ENCODE results near the gene ABCC5.

The ABCC5 gene

GRCh38 chr3:183871541-183871940 is 146.1 kb downstream of the ABCC5 start:
- H3F3A ChIP-seq (ENCODE audit: low read depth), result no peaks in the 10 kb centered on the region
- H4K20me1 ChIP-seq (ENCODE audit: insufficient read depth, low read length, poor library complexity, severe bottlenecking), result peaks cover 13% of the 10 kb centered on the region
- H3K9ac ChIP-seq (ENCODE audit: low read depth, low read length, poor library complexity, severe bottlenecking), result no peak overlapping the region
- H3K4me2 ChIP-seq (ENCODE audit: low read depth, low read length, poor library complexity, severe bottlenecking), result no peak overlapping the region
- H3K36me3 ChIP-seq (ENCODE audit: insufficient read depth, low read length), result peaks cover 7% of the 10 kb centered on the region; the same call in 1 of the 2 replicates
- peaks cover 3% of the 10 kb centered on the region for H3K4me1 ChIP-seq (ENCODE audit: insufficient read depth, low read length, poor library complexity, severe bottlenecking)
- no peaks in the 10 kb centered on the region for H3K9me3 ChIP-seq (ENCODE audit: insufficient read depth, low read depth, low read length)
- no peak overlapping the region for H3K4me3 ChIP-seq (ENCODE audit: low read length, poor library complexity, severe bottlenecking)
- H3K9me2 ChIP-seq (replicated peaks; ENCODE audit: low read depth, low read length), result no peaks in the 10 kb centered on the region
- H2AFZ ChIP-seq (ENCODE audit: low read length), result no peak overlapping the region
- H3K27me3 ChIP-seq (ENCODE audit: insufficient read depth, low read length, poor library complexity, severe bottlenecking), result no peaks in the 10 kb centered on the region
- TF ChIP-seq CTCF (conservative IDR thresholded peaks at IDR 0.05; ENCODE audit: low read length) (no peak), EZH2phosphoT487 (IDR thresholded peaks at IDR 0.05; ENCODE audit: borderline replicate concordance) (no peak)
- peaks cover 53% of the 10 kb centered on the region for H3K79me2 ChIP-seq (ENCODE audit: insufficient read depth, low read length)

- Histone ChIP-seq H3K79me2 (ENCODE audit: insufficient read depth, low read length) (peaks cover 46% of the 10 kb centered on the region), H3K9me3 (ENCODE audit: insufficient read depth, low read depth, low read length) (no peaks in the 10 kb centered on the region), H3K4me1 (ENCODE audit: insufficient read depth, low read length, poor library complexity, severe bottlenecking) (peaks cover 3% of the 10 kb centered on the region), H3K4me3 (ENCODE audit: low read length, poor library complexity, severe bottlenecking) (no peak overlapping the region), H3K9me2 (replicated peaks; ENCODE audit: low read depth, low read length) (no peaks in the 10 kb centered on the region), H3F3A (ENCODE audit: low read depth) (no peaks in the 10 kb centered on the region), H3K4me2 (ENCODE audit: low read depth, low read length, poor library complexity, severe bottlenecking) (no peak overlapping the region), H3K9ac (ENCODE audit: low read depth, low read length, poor library complexity, severe bottlenecking) (no peak overlapping the region), H3K27me3 (ENCODE audit: insufficient read depth, low read length, poor library complexity, severe bottlenecking) (no peaks in the 10 kb centered on the region), H3K36me3 (ENCODE audit: insufficient read depth, low read length) (peaks cover 16% of the 10 kb centered on the region; the same call in 1 of the 2 replicates), H4K20me1 (ENCODE audit: insufficient read depth, low read length, poor library complexity, severe bottlenecking) (peaks cover 13% of the 10 kb centered on the region), H2AFZ (ENCODE audit: low read length) (no peak overlapping the region)
- no peak for TF ChIP-seq EZH2phosphoT487 (IDR thresholded peaks at IDR 0.05; ENCODE audit: borderline replicate concordance)
- no peak for TF ChIP-seq CTCF (conservative IDR thresholded peaks at IDR 0.05; ENCODE audit: low read length)
Observed at GRCh38 chr3:183870563-183870962, 147.1 kb downstream of the ABCC5 start.

Data from Loucy (cell line).